Hypothalamus (tissue), 51 donors: ENCODE results near the gene GAL3ST1.

ENCODE experiments used
- DNase-seq, 51 donors: peaks; one replicate each; lab custom pipeline; 2025; lab: John Stamatoyannopoulos, UW

GAL3ST1 gene

GRCh38 chr22:30539368-30539767 is 35.1 kb downstream of the GAL3ST1 start:
- no peak for DNase-seq

GRCh38 chr22:30538280-30538679 is 36.2 kb downstream of the GAL3ST1 start:
- no peak for DNase-seq

GRCh38 chr22:30537083-30537731 is 37.3 kb downstream of the GAL3ST1 start:
- DNase-seq, result no peak

- DNase-seq, result no peak
Measured at GRCh38 chr22:30535182-30535581, 39.3 kb downstream of the GAL3ST1 start.

GRCh38 chr22:30531651-30532608 is 42.5 kb downstream of the GAL3ST1 start:
- DNase-seq, result no peak

GRCh38 chr22:30526656-30527055 is 47.8 kb downstream of the GAL3ST1 start:
- DNase-seq, result no peak

GRCh38 chr22:30523646-30524489 is 50.6 kb downstream of the GAL3ST1 start:
- DNase-seq, result no peak

GRCh38 chr22:30521368-30522156 is 52.9 kb downstream of the GAL3ST1 start:
- no peak for DNase-seq

- DNase-seq, result no peak
Measured at GRCh38 chr22:30519842-30520425, 54.5 kb downstream of the GAL3ST1 start.

- no peak for DNase-seq
Measured at GRCh38 chr22:30516731-30517130, 57.7 kb downstream of the GAL3ST1 start.

- DNase-seq, result no peak
Measured at GRCh38 chr22:30516273-30516672, 58.2 kb downstream of the GAL3ST1 start.

- no peak for DNase-seq
Measured at GRCh38 chr22:30514252-30514651, 60.2 kb downstream of the GAL3ST1 start.

- no peak for DNase-seq
Measured at GRCh38 chr22:30513462-30513861, 61.0 kb downstream of the GAL3ST1 start.

- no peak for DNase-seq
Measured at GRCh38 chr22:30511911-30512310, 62.6 kb downstream of the GAL3ST1 start.

- DNase-seq, result no peak
Measured at GRCh38 chr22:30511109-30511508, 63.4 kb downstream of the GAL3ST1 start.

- DNase-seq, result no peak
Measured at GRCh38 chr22:30508216-30508615, 66.2 kb downstream of the GAL3ST1 start.

GRCh38 chr22:30507670-30508069 is 66.8 kb downstream of the GAL3ST1 start:
- no peak for DNase-seq

GRCh38 chr22:30506507-30506968 is 67.9 kb downstream of the GAL3ST1 start:
- DNase-seq, result no peak
